K562 (cell line): ENCODE results near the gene GIMAP1. TPM values are rescaled to one million over a fixed set of nuclear protein-coding genes. Genes with fewer than 3 reads are reported as not detected.

ENCODE experiments used
- ATAC-seq: fragments of 200-7000 bp; cut with Tn5 transposase; 3 replicates; pipeline ENCODE4 v1.9.1; 2020; ENCODE audit warnings: moderate library complexity
- BruUV-seq: library from RNA; stranded (reverse); fragments of 400-500 nt; replicated peaks from 2 replicates; lab custom pipeline; 2021; lab: Mats Ljungman, UMichigan
- CTCF ChIA-PET: fragments of 300-600 bp; formaldehyde crosslinking; extraction: SDS; loops from one replicate; lab custom pipeline; 2021; ENCODE audit warnings: low intra/inter-chr PET ratio; lab: Yijun Ruan, JAX
- POLR2A ChIA-PET: fragments of 300-600, 350-650 bp; sonication (Branson Sonifier 250); formaldehyde crosslinking; extraction: SDS; loops from one replicate; lab custom pipeline; 2021; ENCODE audit warnings: antibody characterized with exemption, inconsistent platforms; lab: Yijun Ruan, JAX
- DNase-seq, 4 experiments: peaks; one replicate each; pipeline versions ENCODE4 v3.0.0 to v3.0.0-alpha.2; 2011 to 2018; ENCODE audit warnings: low spot score in 3 of 4, mixed read lengths in 3 of 4; ENCODE audit errors: extremely low read depth in 1 of 4
- FAIRE-seq: peaks from 2 replicates; lab custom pipeline; 2011; peaks lifted over from hg19 to GRCh38; lab: Jason Lieb, UNC
- H2AFZ ChIP-seq: 2 replicates; pipeline ENCODE4 v1.6.0; 2011; ENCODE audit warnings: low read depth, low read length, control low read depth, inconsistent platforms
- H3K27ac ChIP-seq: fragments of 200-600 bp; 3 replicates; pipeline ENCODE4 v1.8.0; 2011; ENCODE audit warnings: low read depth, mild to moderate bottlenecking, control low read depth, inconsistent platforms, low read length, moderate library complexity, mixed read lengths; ENCODE audit errors: extremely low read depth
- H3K27me3 ChIP-seq, 2 experiments: fragments of 300-600 bp in 1 of 2; 2 replicates in 1 of 2; 3 replicates in 1 of 2; pipeline versions ENCODE4 v1.6.0 to v1.8.0; 2011; ENCODE audit warnings: inconsistent platforms in 2 of 2, low read length in 2 of 2, mild to moderate bottlenecking in 1 of 2, mixed read lengths in 1 of 2, moderate library complexity in 1 of 2; ENCODE audit not compliant: control insufficient read depth in 2 of 2, insufficient read depth in 2 of 2
- H3K36me3 ChIP-seq: fragments of 300-600 bp; 3 replicates; pipeline ENCODE4 v1.8.0; 2011; ENCODE audit warnings: mild to moderate bottlenecking, low read length, inconsistent platforms; ENCODE audit not compliant: control insufficient read depth, insufficient read depth
- H3K4me1 ChIP-seq, 2 experiments: fragments of 200-600 bp in 1 of 2; replicated peaks in 1 of 2; 2 replicates in 1 of 2; 3 replicates in 1 of 2; pipeline versions ENCODE4 v1.5.1 to v1.8.0; 2011; ENCODE audit warnings: inconsistent platforms in 2 of 2, low read length in 2 of 2, mild to moderate bottlenecking in 1 of 2, mixed read lengths in 1 of 2, moderate library complexity in 1 of 2; ENCODE audit not compliant: control insufficient read depth in 2 of 2, insufficient read depth in 2 of 2
- H3K4me2 ChIP-seq: 2 replicates; pipeline ENCODE4 v1.6.1; 2011; ENCODE audit warnings: low read length, control low read depth, inconsistent platforms, mixed read lengths; ENCODE audit not compliant: insufficient read depth
- H3K4me3 ChIP-seq: fragments of 200-600 bp; sonication (generic), shearing (Covaris generic); 2 replicates; pipeline ENCODE4 v1.5.1; 2016; ENCODE audit warnings: control low read depth, inconsistent platforms
- H3K79me2 ChIP-seq: fragments of 200-600 bp; 3 replicates; pipeline ENCODE4 v1.8.0; 2011; ENCODE audit warnings: low read length, inconsistent platforms; ENCODE audit not compliant: control insufficient read depth, insufficient read depth
- H3K9ac ChIP-seq, 2 experiments: 2 replicates each; pipeline versions ENCODE4 v1.6.0 to v1.6.1; 2011; ENCODE audit warnings: low read depth in 2 of 2, low read length in 2 of 2, control low read depth in 1 of 2, inconsistent platforms in 1 of 2, mild to moderate bottlenecking in 1 of 2, mixed read lengths in 1 of 2; ENCODE audit not compliant: insufficient read depth in 1 of 2
- H3K9me1 ChIP-seq: one replicate; pipeline ENCODE4 v1.6.0; 2011; ENCODE audit warnings: inconsistent platforms, mild to moderate bottlenecking, low read length, moderate library complexity; ENCODE audit not compliant: control insufficient read depth, insufficient read depth
- H3K9me3 ChIP-seq: replicated peaks from 2 replicates; pipeline ENCODE4 v1.5.1; 2011; ENCODE audit warnings: low read depth, low read length, inconsistent platforms; ENCODE audit not compliant: control insufficient read depth, insufficient read depth
- H4K20me1 ChIP-seq: replicated peaks from 2 replicates; pipeline ENCODE4 v1.6.1; 2011; ENCODE audit warnings: low read length, inconsistent platforms, mixed read lengths; ENCODE audit not compliant: control insufficient read depth, insufficient read depth
- GTF2E2 ChIP-seq: fragments of 200-800 bp; sonication (Bioruptor generic); IDR thresholded peaks from 2 replicates; pipeline ENCODE4 v1.6.1; 2016; ENCODE audit warnings: missing genetic modification characterization, missing compliant biosample characterization
- HNRNPH1 ChIP-seq: fragments of 200-400 bp; formaldehyde crosslinking; optimal IDR thresholded peaks from 2 replicates; pipeline ENCODE3; 2017; ENCODE audit warnings: low read depth, mild to moderate bottlenecking, low read length, moderate library complexity
- NFE2L1 ChIP-seq: fragments of 450-650 bp; IDR thresholded peaks from 2 replicates; pipeline ENCODE4 v1.6.1; 2016; ENCODE audit warnings: missing genetic modification characterization, low read depth, mild to moderate bottlenecking, missing compliant biosample characterization, moderate library complexity, borderline replicate concordance
- SRSF9 ChIP-seq: fragments of 200-400 bp; formaldehyde crosslinking; IDR thresholded peaks from 2 replicates; pipeline ENCODE4 v1.6.1; 2017; ENCODE audit warnings: low read depth, low read length, borderline replicate concordance
- TSC22D4 ChIP-seq: fragments of 450-650 bp; IDR thresholded peaks from 2 replicates; pipeline ENCODE4 v1.6.1; 2016; ENCODE audit warnings: missing genetic modification characterization, missing biosample characterization, control low read depth
- ZNF75A ChIP-seq: fragments of 450-650 bp; formaldehyde crosslinking; IDR thresholded peaks from 2 replicates; pipeline ENCODE4 v1.4.0; 2020; ENCODE audit warnings: mild to moderate bottlenecking
- WGBS: fragments of 100-300 bp; shearing (Covaris generic); methylation state at CpG from one replicate; pipeline ENCODE4 v1.1.6; 2016; ENCODE audit warnings: low coverage, mixed read lengths; ENCODE audit not compliant: insufficient coverage; ENCODE audit errors: missing lambda C conversion rate; 5-methylcytosine and 5-hydroxymethylcytosine counted together
- in situ Hi-C: fragments of 300-500 bp; cut with MboI; formaldehyde crosslinking; loops from 4 replicates; pipeline ENCODE4 v1.15.0; 2018; ENCODE audit warnings: inconsistent platforms, mixed read lengths
- intact Hi-C: fragments of 100-400 bp; cut with micrococcal nuclease; formaldehyde crosslinking; loops from 2 replicates; pipeline ENCODE4 v1.14.2; 2022
- polyA plus RNA-seq, 8 experiments: library from polyadenylated mRNA; depleted of rRNA in 4 of 8; stranded (reverse) in 5 of 8; unstranded in 3 of 8; fragments of >200 nt; fragmentation: Nextera tagmentation in 2 of 8; fragmentation: Illumina TruSeq in 1 of 8; extraction: Ambion mirVana in 2 of 8; extraction: Trizol in 1 of 8; gene quantifications; 2 replicates each; pipeline versions ENCODE4 v1.2.1 to v1.2.3, GENCODE V29; 2011 to 2014; ENCODE audit warnings: inconsistent platforms in 1 of 8, missing spikeins in 1 of 8
- total RNA-seq, 7 experiments: library from RNA; depleted of rRNA in 6 of 7; stranded (reverse); fragments of >200 nt in 6 of 7; fragmentation: Illumina TruSeq in 2 of 7; extraction: Trizol in 2 of 7; gene quantifications; 2 replicates each; pipeline versions ENCODE4 v1.2.1 to v1.2.3, GENCODE V29; 2011 to 2021; ENCODE audit warnings: low replicate concordance in 1 of 7
- TF ChIP-seq, protein P1 (sequence below): fragments of 450-650 bp; formaldehyde crosslinking; IDR thresholded peaks from 2 replicates; pipeline ENCODE4 v1.4.0; 2020; ENCODE audit warnings: mild to moderate bottlenecking, moderate library complexity

The GIMAP1 gene
- total and polyA plus RNA-seq, 9 of the 15 experiments (the other 6 are each of a cell fraction or from before 2014, with no cell fraction given) = 0.04 to 0.13 TPM; not detected in 7

GRCh38 chr7:150733482-150734095, 17.2 kb downstream of the GIMAP1 start:
- Histone ChIP-seq H3K27me3 (peaks cover 0 to 27% of the 10 kb centered on the region in 2 experiments; a peak in 2 of 5 replicates), H3K4me3 (no peak overlapping the region), H3K4me2 (no peak overlapping the region), H3K4me1 (no peaks in the 10 kb centered on the region; a peak in 1 of 5 replicates), H3K9ac (no peak overlapping the region), H3K79me2 (no peaks in the 10 kb centered on the region), H3K27ac (no peak overlapping the region), H3K9me1 (no peaks in the 10 kb centered on the region), H4K20me1 (no peaks in the 10 kb centered on the region), H3K36me3 (no peaks in the 10 kb centered on the region), H2AFZ (no peak overlapping the region)
- under 1% methylated on average over 5 of the region's 5 CpGs for WGBS
- DNase-seq (no peak), ATAC-seq (no peak)
- intact Hi-C loops (no loop called here), in situ Hi-C loops (no loop called here)
- POLR2A ChIA-PET = interaction anchor here (1.2 kb wide), 1 partner anchor 13 kb away, joined by 4 read pairs; no protein-coding TSS in a partner anchor
- CTCF ChIA-PET = no interaction called here
- no peak for TF ChIP-seq TSC22D4 (tag)
- no peak for TF ChIP-seq HNRNPH1
- TF ChIP-seq NFE2L1 (tag) = no peak
- no peak for TF ChIP-seq ZNF75A (CRISPR knock-in tag)
- no peak for TF ChIP-seq GTF2E2
- TF ChIP-seq, protein P1, sequence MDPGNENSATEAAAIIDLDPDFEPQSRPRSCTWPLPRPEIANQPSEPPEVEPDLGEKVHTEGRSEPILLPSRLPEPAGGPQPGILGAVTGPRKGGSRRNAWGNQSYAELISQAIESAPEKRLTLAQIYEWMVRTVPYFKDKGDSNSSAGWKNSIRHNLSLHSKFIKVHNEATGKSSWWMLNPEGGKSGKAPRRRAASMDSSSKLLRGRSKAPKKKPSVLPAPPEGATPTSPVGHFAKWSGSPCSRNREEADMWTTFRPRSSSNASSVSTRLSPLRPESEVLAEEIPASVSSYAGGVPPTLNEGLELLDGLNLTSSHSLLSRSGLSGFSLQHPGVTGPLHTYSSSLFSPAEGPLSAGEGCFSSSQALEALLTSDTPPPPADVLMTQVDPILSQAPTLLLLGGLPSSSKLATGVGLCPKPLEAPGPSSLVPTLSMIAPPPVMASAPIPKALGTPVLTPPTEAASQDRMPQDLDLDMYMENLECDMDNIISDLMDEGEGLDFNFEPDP = no peak
- TF ChIP-seq SRSF9 = no peak
- TF ChIP-seq, all 486 proteins: peak for 0
- no TSS peak for BruUV-seq
- FAIRE-seq = no peak
- H3K9me3 ChIP-seq = no peaks in the 10 kb centered on the region
